H1 (cell line): ENCODE data around the gene CTRL. TPM values are rescaled to one million over a fixed set of nuclear protein-coding genes. Genes with fewer than 3 reads are reported as not detected.

Source experiments
- CTCF ChIA-PET: fragments of 300-600 bp; sonication (Branson Sonifier 250); formaldehyde crosslinking; loops from one replicate; lab custom pipeline; 2021; ENCODE audit not compliant: partially characterized antibody; lab: Charles Lee
- POLR2A ChIA-PET: fragments of 300-600 bp; sonication (Branson Sonifier 250); formaldehyde crosslinking; loops from one replicate; lab custom pipeline; 2021; ENCODE audit warnings: inconsistent platforms; ENCODE audit not compliant: partially characterized antibody; lab: Charles Lee
- DNase-seq, 2 experiments: peaks; one replicate each; pipeline versions ENCODE4 v3.0.0 to v3.0.0-alpha.2; 2010 to 2022; ENCODE audit warnings: low spot score in 2 of 2, low read depth in 1 of 2, mixed read lengths in 1 of 2
- FAIRE-seq: peaks from 2 replicates; lab custom pipeline; 2011; peaks lifted over from hg19 to GRCh38; lab: Jason Lieb, UNC
- H2AFZ ChIP-seq: 2 replicates; pipeline ENCODE4 v1.8.1; 2012; ENCODE audit warnings: low read length, inconsistent platforms
- H2AK5ac ChIP-seq: 2 replicates; pipeline ENCODE4 v1.6.1; 2013; ENCODE audit warnings: low read depth, low read length
- H2BK120ac ChIP-seq: replicated peaks from 2 replicates; pipeline ENCODE3; 2013; ENCODE audit warnings: low read depth, low read length, inconsistent platforms
- H2BK12ac ChIP-seq: 2 replicates; pipeline ENCODE4 v1.6.1; 2013; ENCODE audit warnings: low read depth, low read length
- H2BK15ac ChIP-seq: 2 replicates; pipeline ENCODE4 v1.6.1; 2013; ENCODE audit warnings: low read length
- H2BK20ac ChIP-seq: 2 replicates; pipeline ENCODE4 v1.6.1; 2013; ENCODE audit warnings: low read length
- H2BK5ac ChIP-seq: 2 replicates; pipeline ENCODE4 v1.6.1; 2013; ENCODE audit warnings: low read depth, low read length
- H3K14ac ChIP-seq: 2 replicates; pipeline ENCODE4 v1.6.1; 2013; ENCODE audit warnings: inconsistent platforms; ENCODE audit not compliant: insufficient read length
- H3K18ac ChIP-seq: 2 replicates; pipeline ENCODE4 v1.6.1; 2013; ENCODE audit warnings: low read length; ENCODE audit errors: extremely low read depth
- H3K23ac ChIP-seq: 2 replicates; pipeline ENCODE4 v1.6.1; 2013; ENCODE audit warnings: inconsistent platforms; ENCODE audit not compliant: insufficient read length
- H3K23me2 ChIP-seq: 2 replicates; pipeline ENCODE4 v1.6.1; 2013; ENCODE audit warnings: low read depth, low read length
- H3K27ac ChIP-seq: 2 replicates; pipeline ENCODE4 v1.6.1; 2011; ENCODE audit warnings: low read depth, low read length, inconsistent platforms
- H3K27me3 ChIP-seq, 4 experiments: replicated peaks in 1 of 4; 1 replicate in 1 of 4; 2 replicates in 3 of 4; pipeline versions ENCODE4 v1.6.1 to v1.8.1; 2011 to 2013; ENCODE audit warnings: low read length in 3 of 4, mild to moderate bottlenecking in 3 of 4, inconsistent platforms in 2 of 4, mixed read lengths in 2 of 4, moderate library complexity in 1 of 4; ENCODE audit not compliant: control insufficient read depth in 3 of 4, insufficient read depth in 3 of 4; ENCODE audit errors: extremely low read depth in 1 of 4
- H3K36me3 ChIP-seq, 4 experiments: 2 replicates each; pipeline versions ENCODE4 v1.6.1 to v1.8.1; 2011 to 2013; ENCODE audit warnings: mild to moderate bottlenecking in 4 of 4, low read length in 3 of 4, moderate library complexity in 2 of 4, control low read depth in 1 of 4, inconsistent platforms in 1 of 4; ENCODE audit not compliant: insufficient read depth in 4 of 4, control insufficient read depth in 2 of 4
- H3K4ac ChIP-seq: replicated peaks from 2 replicates; pipeline ENCODE3; 2013; ENCODE audit warnings: low read length, low read depth, mixed read lengths, inconsistent platforms; ENCODE audit not compliant: insufficient read length
- H3K4me1 ChIP-seq, 4 experiments: replicated peaks in 1 of 4; 1 replicate in 1 of 4; 2 replicates in 3 of 4; pipeline versions ENCODE4 v1.6.1 to v1.8.1; 2011 to 2013; ENCODE audit warnings: low read length in 3 of 4, inconsistent platforms in 2 of 4, mixed read lengths in 1 of 4; ENCODE audit not compliant: insufficient read depth in 4 of 4, control insufficient read depth in 3 of 4
- H3K4me2 ChIP-seq, 2 experiments: 2 replicates each; pipeline versions ENCODE4 v1.6.1 to v1.8.1; 2011 to 2013; ENCODE audit warnings: low read depth in 2 of 2, low read length in 2 of 2, control low read depth in 1 of 2, inconsistent platforms in 1 of 2, mild to moderate bottlenecking in 1 of 2; ENCODE audit not compliant: insufficient read depth in 1 of 2
- H3K4me3 ChIP-seq, 4 experiments: fragments of 200-600, 300-600 bp in 1 of 4; sonication (generic), shearing (Covaris generic), sonication (Bioruptor Twin) in 1 of 4; 2 replicates each; pipeline versions ENCODE4 v1.5.1 to v1.8.1; 2011 to 2016; ENCODE audit warnings: low read length in 4 of 4, low read depth in 3 of 4, control low read depth in 2 of 4, inconsistent platforms in 2 of 4, mild to moderate bottlenecking in 2 of 4, mixed read lengths in 1 of 4, moderate library complexity in 1 of 4; ENCODE audit not compliant: insufficient read depth in 2 of 4; ENCODE audit errors: extremely low read depth in 1 of 4
- H3K56ac ChIP-seq: replicated peaks from 2 replicates; pipeline ENCODE3; 2013; ENCODE audit warnings: low read depth, mild to moderate bottlenecking, mixed read lengths, low read length, inconsistent platforms; ENCODE audit not compliant: insufficient read length
- H3K79me1 ChIP-seq: 2 replicates; pipeline ENCODE4 v1.6.1; 2013; ENCODE audit warnings: low read depth, low read length, control low read depth
- H3K79me2 ChIP-seq, 2 experiments: 2 replicates each; pipeline versions ENCODE4 v1.6.1 to v1.8.1; 2012 to 2013; ENCODE audit warnings: low read length in 2 of 2, mild to moderate bottlenecking in 2 of 2, inconsistent platforms in 1 of 2; ENCODE audit not compliant: insufficient read depth in 2 of 2, control insufficient read depth in 1 of 2
- H3K9ac ChIP-seq, 4 experiments: replicated peaks in 1 of 4; 1 replicate in 1 of 4; 2 replicates in 3 of 4; pipeline versions ENCODE4 v1.6.1 to v1.8.1; 2011 to 2013; ENCODE audit warnings: low read depth in 3 of 4, low read length in 3 of 4, control low read depth in 2 of 4, mild to moderate bottlenecking in 2 of 4, moderate library complexity in 2 of 4, inconsistent platforms in 1 of 4; ENCODE audit errors: extremely low read depth in 1 of 4
- H3K9me3 ChIP-seq, 2 experiments: 2 replicates each; pipeline versions ENCODE4 v1.6.1 to v1.8.1; 2012 to 2013; ENCODE audit warnings: mild to moderate bottlenecking in 2 of 2, moderate library complexity in 2 of 2, control low read depth in 1 of 2, inconsistent platforms in 1 of 2, low read depth in 1 of 2, low read length in 1 of 2, mixed read lengths in 1 of 2; ENCODE audit not compliant: insufficient read depth in 2 of 2
- H4K20me1 ChIP-seq, 2 experiments: replicated peaks in 1 of 2; 2 replicates each; pipeline versions ENCODE3 to v1.8.1; 2011 to 2013; ENCODE audit warnings: inconsistent platforms in 2 of 2, low read length in 2 of 2, mild to moderate bottlenecking in 1 of 2; ENCODE audit not compliant: insufficient read depth in 2 of 2, control insufficient read depth in 1 of 2
- H4K5ac ChIP-seq: 2 replicates; pipeline ENCODE4 v1.6.1; 2013; ENCODE audit warnings: low read length, low read depth, mixed read lengths, inconsistent platforms; ENCODE audit not compliant: insufficient read length
- H4K8ac ChIP-seq: 2 replicates; pipeline ENCODE4 v1.8.0; 2013; ENCODE audit warnings: mild to moderate bottlenecking, moderate library complexity, low read length, inconsistent platforms; ENCODE audit not compliant: insufficient read depth; ENCODE audit errors: extremely low read depth
- H4K91ac ChIP-seq: replicated peaks from 2 replicates; pipeline ENCODE3; 2013; ENCODE audit warnings: low read length, mixed read lengths, inconsistent platforms; ENCODE audit not compliant: insufficient read length
- CBX5 ChIP-seq: fragments of 300-800, 300-1000 bp; sonication (generic); IDR thresholded peaks from 2 replicates; pipeline ENCODE4 v1.7.1; 2016; ENCODE audit warnings: antibody characterized with exemption, low read length, low read depth
- CBX8 ChIP-seq: fragments of 300-800, 300-1000 bp; sonication (generic); IDR thresholded peaks from 2 replicates; pipeline ENCODE4 v1.7.1; 2016; ENCODE audit warnings: low read depth, low read length, borderline replicate concordance
- JUND ChIP-seq: IDR thresholded peaks from 2 replicates; pipeline ENCODE4 v1.6.1; 2011; ENCODE audit warnings: mild to moderate bottlenecking, improper control_type of control experiment, low read length
- KDM4A ChIP-seq: IDR thresholded peaks from one replicate; pipeline ENCODE4 v1.7.1; 2012; ENCODE audit warnings: low read depth, mild to moderate bottlenecking, moderate library complexity, low read length, inconsistent platforms; ENCODE audit not compliant: severe bottlenecking
- SAP30 ChIP-seq: fragments of 300-600 bp; sonication (generic); IDR thresholded peaks from 2 replicates; pipeline ENCODE4 v1.7.1; 2012; ENCODE audit warnings: low read length, moderate library complexity, mild to moderate bottlenecking, inconsistent platforms; ENCODE audit not compliant: insufficient read depth, insufficient replicate concordance
- USF2 ChIP-seq: IDR thresholded peaks from 2 replicates; pipeline ENCODE4 v1.6.1; 2011; ENCODE audit warnings: low read length, improper control_type of control experiment
- WGBS, 2 experiments: shearing (Covaris generic) in 1 of 2; methylation state at CpG; one replicate each; pipeline versions ENCODE4 v1.1.6 to v1.1.7; 2013 to 2015; ENCODE audit warnings: low lambda C conversion rate in 2 of 2, mixed read lengths in 2 of 2, inconsistent platforms in 1 of 2, low coverage in 1 of 2, missing lambda C conversion rate in 1 of 2; ENCODE audit not compliant: insufficient replicate concordance in 2 of 2, insufficient coverage in 1 of 2, insufficient read length in 1 of 2; ENCODE audit errors: extremely low coverage in 1 of 2, missing lambda C conversion rate in 1 of 2; 5-methylcytosine and 5-hydroxymethylcytosine counted together
- polyA plus RNA-seq, 7 experiments: library from polyadenylated mRNA; depleted of rRNA in 3 of 7; stranded (reverse) in 5 of 7; unstranded in 2 of 7; fragments of >200 nt in 5 of 7; fragments of 200-250 nt in 2 of 7; gene quantifications; 1 replicate in 5 of 7; 2 replicates in 1 of 7; 4 replicates in 1 of 7; pipeline versions ENCODE4 v1.2.1 to v1.2.3, GENCODE V29; 2011 to 2013; ENCODE audit warnings: missing spikeins in 2 of 7, mixed read lengths in 2 of 7
- total RNA-seq: library from RNA; stranded (reverse); fragmentation: NEBNext Ultra II Directional; extraction: Animal tissue kit (Norgen Biotek cat#: 25700); gene quantifications from 2 replicates; pipeline ENCODE4 v1.2.1, GENCODE V29; 2021
- TF ChIP-seq, protein P1 (sequence below): IDR thresholded peaks from 2 replicates; pipeline ENCODE4 v1.6.1; 2012; ENCODE audit warnings: inconsistent platforms
- TF ChIP-seq, protein P2 (sequence below), 3 experiments: IDR thresholded peaks; 1 replicate in 2 of 3; 2 replicates in 1 of 3; pipeline versions ENCODE4 v1.5.1 to v1.6.1; 2011; ENCODE audit warnings: low read length in 3 of 3, mild to moderate bottlenecking in 3 of 3, inconsistent platforms in 2 of 3, low read depth in 1 of 3, moderate library complexity in 1 of 3; ENCODE audit not compliant: insufficient read depth in 1 of 3; ENCODE audit errors: control extremely low read depth in 1 of 3

The CTRL gene
- total and polyA plus RNA-seq, 2 of the 8 experiments (the other 6 are each of a cell fraction or from before 2014, with no cell fraction given) = 1.7 to 4.2 TPM

DNA sequence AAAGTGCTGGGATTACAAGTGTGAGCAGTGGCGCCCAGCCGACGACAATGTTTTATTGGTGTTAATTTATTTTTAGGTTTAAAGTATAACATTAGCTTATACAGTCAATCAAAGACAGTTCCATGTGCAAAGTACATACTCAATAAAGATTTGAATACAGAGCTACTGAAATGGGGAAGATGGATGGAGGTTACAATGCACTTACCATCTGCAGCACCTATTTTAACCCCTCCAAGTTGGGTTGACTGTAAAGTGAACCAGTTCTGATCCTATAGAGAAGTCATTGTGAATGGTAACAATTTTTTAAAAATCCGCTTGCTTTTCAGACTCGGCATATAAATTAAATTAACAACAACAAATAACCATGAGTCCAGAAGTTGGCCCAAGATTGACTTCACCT lies 39.3 kb downstream of the CTRL start:
- Histone ChIP-seq H3K4me1 (peaks cover 0 to 10% (median 7%) of the 10 kb centered on the region in 4 experiments; a peak in 4 of 7 replicates), H3K36me3 (no peaks in the 10 kb centered on the region), H3K27ac (no peak overlapping the region), H3K4me3 (peak overlapping the region; percentile 18 to 62 (median 28); a peak in 7 of 8 replicates), H3K9ac (peak overlapping the region in 2 of 4 experiments; percentile 8 to 55; a peak in 2 of 7 replicates), H3K27me3 (no peaks in the 10 kb centered on the region), H2AK5ac (no peak overlapping the region), H4K20me1 (peaks cover 0 to 1% of the 10 kb centered on the region in 2 experiments), H4K5ac (peak overlapping the region; percentile 94), H2BK15ac (no peak overlapping the region), H4K91ac (no peak overlapping the region), H2BK12ac (no peak overlapping the region), H3K56ac (no peak overlapping the region), H3K23me2 (peaks cover 4% of the 10 kb centered on the region), H2AFZ (no peak overlapping the region), H2BK5ac (no peak overlapping the region), H3K79me1 (peaks cover 13% of the 10 kb centered on the region; the same call in 1 of the 2 replicates), H3K4me2 (peak overlapping the region; percentile 40 to 59), H3K14ac (no peak overlapping the region), H3K4ac (no peak overlapping the region), H3K23ac (no peak overlapping the region), H3K79me2 (peaks cover 11 to 31% of the 10 kb centered on the region in 2 experiments), H2BK120ac (peak overlapping the region; percentile 83), H3K18ac (no peak overlapping the region), H3K9me3 (no peaks in the 10 kb centered on the region), H2BK20ac (no peak overlapping the region), H4K8ac (no peak overlapping the region)
- no peak for DNase-seq
- ChIA-PET POLR2A (interaction anchor here (0.8 to 2.6 kb wide), 13 partner anchors 8 to 634 kb away, joined by 3 to 25 read pairs (median 4); partner anchors contain the start of genes CTRL, EDC4, NRN1L and NUTF2), CTCF (interaction anchor here (1.3 to 21.8 kb wide), 4 partner anchors 9 to 148 kb away, joined by 3 to 623 read pairs (median 8); partner anchors contain the start of genes CTRL, LCAT and PSMB10)
- no peak for FAIRE-seq
- WGBS, 2 experiments = 67% methylated on average over 5 of the region's 5 CpGs; no CpG with 5 or more reads in 1 of the 2 experiments
- TF ChIP-seq SAP30 (no peak), KDM4A (no peak), JUND (no peak), CBX5 (no peak), CBX8 (no peak), USF2 (no peak)
- TF ChIP-seq, protein P1, sequence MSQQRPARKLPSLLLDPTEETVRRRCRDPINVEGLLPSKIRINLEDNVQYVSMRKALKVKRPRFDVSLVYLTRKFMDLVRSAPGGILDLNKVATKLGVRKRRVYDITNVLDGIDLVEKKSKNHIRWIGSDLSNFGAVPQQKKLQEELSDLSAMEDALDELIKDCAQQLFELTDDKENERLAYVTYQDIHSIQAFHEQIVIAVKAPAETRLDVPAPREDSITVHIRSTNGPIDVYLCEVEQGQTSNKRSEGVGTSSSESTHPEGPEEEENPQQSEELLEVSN = no peak
- TF ChIP-seq, protein P2, sequence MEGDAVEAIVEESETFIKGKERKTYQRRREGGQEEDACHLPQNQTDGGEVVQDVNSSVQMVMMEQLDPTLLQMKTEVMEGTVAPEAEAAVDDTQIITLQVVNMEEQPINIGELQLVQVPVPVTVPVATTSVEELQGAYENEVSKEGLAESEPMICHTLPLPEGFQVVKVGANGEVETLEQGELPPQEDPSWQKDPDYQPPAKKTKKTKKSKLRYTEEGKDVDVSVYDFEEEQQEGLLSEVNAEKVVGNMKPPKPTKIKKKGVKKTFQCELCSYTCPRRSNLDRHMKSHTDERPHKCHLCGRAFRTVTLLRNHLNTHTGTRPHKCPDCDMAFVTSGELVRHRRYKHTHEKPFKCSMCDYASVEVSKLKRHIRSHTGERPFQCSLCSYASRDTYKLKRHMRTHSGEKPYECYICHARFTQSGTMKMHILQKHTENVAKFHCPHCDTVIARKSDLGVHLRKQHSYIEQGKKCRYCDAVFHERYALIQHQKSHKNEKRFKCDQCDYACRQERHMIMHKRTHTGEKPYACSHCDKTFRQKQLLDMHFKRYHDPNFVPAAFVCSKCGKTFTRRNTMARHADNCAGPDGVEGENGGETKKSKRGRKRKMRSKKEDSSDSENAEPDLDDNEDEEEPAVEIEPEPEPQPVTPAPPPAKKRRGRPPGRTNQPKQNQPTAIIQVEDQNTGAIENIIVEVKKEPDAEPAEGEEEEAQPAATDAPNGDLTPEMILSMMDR (IDR thresholded peaks at IDR 0.05; ENCODE audit: control extremely low read depth in 1 of 3, insufficient read depth in 1 of 3, low read depth in 1 of 3, low read length in 3 of 3) = no peak
